Activated CD4-positive, alpha-beta T cell treated with anti-CD3 and anti-CD28 coated beads, Interleukin-10, Interleukin-2, amounts not matched to agents 100 ng/mL and 50 ng/mL, durations not matched to agents 16 hours and 8 hours (primary cell): ENCODE results near the gene MEIS2.

Source experiments
- DNase-seq: peaks from one replicate; pipeline ENCODE4 v3.0.0-alpha.2; 2020

The MEIS2 gene

GRCh38 chr15:37100109-37100965 is at the start of gene MEIS2:
Gene MEIS2 (minus strand): TSS chr15:37100549. CDS start chr15:37099466, 1,083 bp downstream.
- peak; percentile 65 for DNase-seq

DNA sequence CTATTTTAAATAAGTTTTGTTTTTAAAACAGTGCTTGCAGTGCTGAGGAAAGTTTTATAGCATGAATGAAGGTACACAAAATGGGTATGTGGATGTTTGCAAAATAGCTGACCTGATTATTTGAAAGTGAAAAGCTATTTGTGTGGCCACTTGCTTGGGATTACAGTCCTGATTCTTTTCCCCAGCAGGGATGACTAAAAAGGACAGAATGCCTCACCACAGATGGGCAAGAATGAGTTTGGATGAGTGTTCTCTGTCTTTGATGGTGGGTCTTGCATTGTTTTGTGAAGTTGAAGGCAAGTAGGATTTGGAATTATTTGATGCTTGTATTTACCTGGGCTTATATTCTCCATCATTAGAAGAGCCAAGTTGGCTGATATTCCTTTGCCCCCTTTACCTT is 48.8 kb upstream of the MEIS2 start:
- no peak for DNase-seq

DNA sequence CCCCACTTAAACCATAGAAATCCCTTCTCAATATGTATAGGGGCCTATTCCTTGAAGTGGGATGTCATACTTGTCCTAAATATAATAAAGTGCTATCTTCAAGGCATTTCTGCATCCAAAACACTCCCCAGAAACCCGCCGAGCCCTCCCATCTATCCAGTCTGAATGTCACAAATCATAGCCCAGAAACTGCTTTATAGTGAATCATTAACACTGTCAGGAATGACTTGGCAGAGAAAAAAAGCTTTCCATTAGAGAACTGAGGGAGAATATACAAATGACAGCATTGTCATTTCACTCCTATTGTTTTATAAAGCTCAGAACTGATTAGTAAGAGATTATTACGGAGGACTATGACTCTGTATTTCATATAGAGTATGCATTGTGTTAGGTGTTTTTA is 48.4 kb upstream of the MEIS2 start:
- no peak for DNase-seq

DNA sequence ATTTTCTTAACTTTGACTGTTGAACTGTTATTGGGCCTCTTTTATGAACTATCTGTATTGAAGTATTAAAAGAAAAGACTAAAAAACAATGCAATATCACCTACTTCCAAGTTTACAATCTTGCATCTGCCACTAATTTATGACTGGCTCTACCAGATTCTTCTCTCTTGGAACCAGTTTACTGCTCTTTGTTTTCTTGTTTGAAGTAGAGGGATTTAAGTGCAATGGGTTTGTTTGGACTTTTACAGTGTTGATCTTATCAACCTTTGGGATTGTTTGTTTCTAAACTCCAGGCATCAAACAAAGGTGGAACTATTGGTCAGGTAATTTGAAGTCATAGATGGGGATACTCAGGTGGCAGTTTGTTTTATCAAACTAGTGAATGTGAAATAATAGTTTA is 43.0 kb upstream of the MEIS2 start:
- DNase-seq: no peak

- DNase-seq: no peak
Measured at GRCh38 chr15:37142371-37142770, 42.0 kb upstream of the MEIS2 start.

GRCh38 chr15:37140531-37141058 is 40.2 kb upstream of the MEIS2 start:
- DNase-seq: no peak

DNA sequence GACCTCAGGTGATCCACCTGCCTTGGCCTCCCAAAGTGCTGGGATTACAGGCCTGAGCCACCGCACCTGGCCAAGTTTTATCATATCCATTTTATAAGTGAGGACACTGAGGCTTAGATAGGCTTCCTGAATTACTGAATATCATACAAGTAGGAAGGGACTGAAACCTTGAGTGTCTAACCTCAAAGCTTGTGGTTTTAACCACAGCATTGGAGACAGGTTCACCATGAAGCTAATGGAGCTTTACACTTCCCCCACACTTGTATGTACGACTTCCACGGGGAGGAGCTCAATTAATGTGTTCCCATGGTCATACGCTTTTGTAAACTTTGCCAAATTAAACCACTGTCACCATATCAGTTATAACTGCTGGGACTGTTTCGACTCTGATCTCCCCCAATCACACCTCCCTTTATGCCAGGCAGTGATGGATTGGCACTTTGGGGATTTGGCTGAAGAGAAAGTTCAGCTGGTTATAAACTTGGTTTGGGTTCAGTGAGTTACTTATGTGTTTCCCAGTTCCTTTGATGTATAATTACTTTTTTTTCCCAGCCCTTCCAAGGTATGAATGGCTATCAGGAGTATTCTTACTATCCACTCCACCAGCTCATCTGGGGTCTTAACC is 38.4 kb upstream of the MEIS2 start:
- DNase-seq: no peak

DNA sequence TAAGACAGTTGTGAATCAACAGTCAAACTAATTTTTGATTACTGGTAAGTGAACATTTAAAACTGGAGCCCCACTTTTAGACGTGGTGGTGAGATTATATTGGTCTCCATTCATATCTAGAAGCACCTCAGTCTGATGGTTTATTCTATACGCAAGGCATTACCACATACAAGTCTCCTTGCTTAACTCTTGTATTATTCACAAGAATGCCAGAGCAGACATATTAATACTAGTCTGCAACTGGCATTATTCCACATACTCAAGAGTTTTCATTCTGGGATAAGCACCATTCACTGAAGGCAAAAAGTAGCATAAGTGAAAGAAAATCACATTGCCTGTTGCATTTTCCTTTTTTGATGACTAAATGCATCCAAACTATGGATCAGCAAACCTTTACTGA is 36.9 kb upstream of the MEIS2 start:
- no peak for DNase-seq

- no peak for DNase-seq
Measured at GRCh38 chr15:37136666-37137065, 36.3 kb upstream of the MEIS2 start.

GRCh38 chr15:37135225-37135624 is 34.9 kb upstream of the MEIS2 start:
- peak; percentile 8 for DNase-seq

- no peak for DNase-seq
Measured at GRCh38 chr15:37134699-37135131, 34.4 kb upstream of the MEIS2 start.

DNA sequence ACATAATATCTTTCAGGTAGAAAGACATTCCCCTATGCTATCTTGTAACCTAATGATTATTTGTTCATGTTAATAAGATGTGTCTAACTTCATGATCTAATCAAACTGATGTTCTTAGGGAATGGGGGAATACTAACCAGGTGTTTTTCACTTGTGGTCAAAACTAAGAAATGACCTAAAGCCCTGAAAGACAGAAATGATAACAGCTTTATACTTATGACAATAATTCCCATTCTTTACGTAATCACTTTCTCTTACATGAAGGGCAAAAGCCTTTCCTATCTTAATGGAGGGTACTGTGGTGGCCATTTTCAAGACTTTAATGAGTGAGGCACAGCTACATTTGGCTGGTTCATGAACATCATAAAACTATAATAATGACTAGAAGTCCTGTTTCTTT is 33.9 kb upstream of the MEIS2 start:
- DNase-seq: no peak

DNA sequence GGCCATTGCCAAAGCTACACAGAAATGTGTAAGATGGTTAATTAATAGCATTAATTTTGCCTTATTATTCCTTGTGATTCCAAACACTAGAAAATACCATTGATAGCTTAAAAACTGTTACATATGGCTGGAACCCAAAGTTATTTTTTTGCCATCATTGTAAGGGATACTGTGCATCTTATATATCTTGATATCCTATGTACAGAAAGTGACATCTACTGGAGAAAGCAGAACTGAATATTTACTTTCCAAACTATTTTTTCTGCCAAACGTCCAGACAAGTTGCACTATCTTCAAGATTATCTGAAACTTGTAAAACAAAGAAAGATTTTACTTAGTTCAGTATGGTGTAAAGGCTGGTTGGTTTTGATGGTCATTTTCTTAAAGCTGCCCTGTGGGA is 33.3 kb upstream of the MEIS2 start:
- DNase-seq: no peak

DNA sequence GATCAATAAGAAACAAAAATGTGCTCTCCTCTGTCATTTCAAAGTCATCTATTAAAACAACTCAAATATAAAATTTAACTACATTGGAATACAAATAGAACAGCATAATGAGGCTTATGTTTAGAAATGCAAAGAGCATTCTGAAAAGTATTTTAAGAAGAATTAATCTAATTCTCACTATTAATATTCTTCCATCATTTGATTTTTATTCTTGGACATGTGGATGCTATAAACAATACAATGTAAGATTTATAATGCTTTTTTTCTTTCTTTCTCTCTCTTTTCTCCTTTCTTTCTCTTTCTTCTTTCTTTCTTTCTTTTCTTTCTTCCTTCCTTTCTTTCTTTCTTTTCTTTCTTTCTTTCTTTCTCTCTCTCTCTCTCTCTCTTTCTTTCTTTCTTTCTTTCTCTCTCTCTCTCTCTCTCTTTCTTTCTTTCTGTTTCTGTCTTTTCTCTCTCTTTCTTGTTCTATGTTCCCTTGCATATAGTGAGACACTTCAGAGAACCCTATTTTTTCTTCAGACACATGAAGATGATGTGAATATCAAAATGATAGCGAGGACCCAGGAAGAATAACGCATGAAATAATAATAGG is 32.6 kb upstream of the MEIS2 start:
- DNase-seq: no peak

GRCh38 chr15:37131621-37132020 is 31.3 kb upstream of the MEIS2 start:
- DNase-seq: no peak

DNA sequence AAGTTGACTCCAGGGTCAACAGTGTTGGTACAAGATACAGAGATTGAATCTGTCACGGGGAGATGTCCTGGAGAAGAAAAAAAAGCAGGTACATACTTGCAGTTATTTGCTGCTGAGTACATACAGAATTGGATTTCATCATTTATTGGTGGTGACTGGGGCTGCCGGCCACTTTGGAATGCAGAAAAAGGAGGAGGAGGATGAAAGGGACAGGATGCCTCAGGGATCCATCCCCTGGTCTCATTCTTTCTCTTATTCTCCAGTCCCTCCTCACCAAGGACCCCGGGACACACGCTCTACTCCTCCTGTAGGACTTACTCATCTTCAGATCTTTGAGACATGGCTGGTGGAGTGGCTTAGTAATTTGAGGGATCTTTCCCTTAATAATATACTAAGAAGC is 30.0 kb upstream of the MEIS2 start:
- DNase-seq: no peak

GRCh38 chr15:37125143-37125542 is 24.8 kb upstream of the MEIS2 start:
- DNase-seq: no peak

- no peak for DNase-seq
Measured at GRCh38 chr15:37124331-37124730, 24.0 kb upstream of the MEIS2 start.

- no peak for DNase-seq
Measured at GRCh38 chr15:37122703-37123102, 22.4 kb upstream of the MEIS2 start.

- DNase-seq: no peak
Measured at GRCh38 chr15:37121492-37121891, 21.1 kb upstream of the MEIS2 start.

- DNase-seq: no peak
Measured at GRCh38 chr15:37117030-37117429, 16.7 kb upstream of the MEIS2 start.

GRCh38 chr15:37115538-37115937 is 15.2 kb upstream of the MEIS2 start:
- DNase-seq: no peak

GRCh38 chr15:37112971-37113670 is 12.8 kb upstream of the MEIS2 start:
- DNase-seq: no peak
